Erythroblast (primary cell): ENCODE results near the gene ASB2.

Experiments used
- GATA1 ChIP-seq: IDR thresholded peaks from 2 replicates; pipeline ENCODE4 v1.6.1; 2011; ENCODE audit warnings: low read depth, mild to moderate bottlenecking, control low read depth, low read length, moderate library complexity
- POLR2A ChIP-seq: IDR thresholded peaks from 2 replicates; pipeline ENCODE4 v1.6.1; 2011; ENCODE audit warnings: mild to moderate bottlenecking, low read length

- no peak for TF ChIP-seq POLR2A
- no peak for TF ChIP-seq GATA1
These were observed 15.3 kb upstream of the ASB2 start for GRCh38 chr14:93991649-93992048.
